ENCODE results near the gene SPATA13.

DNA sequence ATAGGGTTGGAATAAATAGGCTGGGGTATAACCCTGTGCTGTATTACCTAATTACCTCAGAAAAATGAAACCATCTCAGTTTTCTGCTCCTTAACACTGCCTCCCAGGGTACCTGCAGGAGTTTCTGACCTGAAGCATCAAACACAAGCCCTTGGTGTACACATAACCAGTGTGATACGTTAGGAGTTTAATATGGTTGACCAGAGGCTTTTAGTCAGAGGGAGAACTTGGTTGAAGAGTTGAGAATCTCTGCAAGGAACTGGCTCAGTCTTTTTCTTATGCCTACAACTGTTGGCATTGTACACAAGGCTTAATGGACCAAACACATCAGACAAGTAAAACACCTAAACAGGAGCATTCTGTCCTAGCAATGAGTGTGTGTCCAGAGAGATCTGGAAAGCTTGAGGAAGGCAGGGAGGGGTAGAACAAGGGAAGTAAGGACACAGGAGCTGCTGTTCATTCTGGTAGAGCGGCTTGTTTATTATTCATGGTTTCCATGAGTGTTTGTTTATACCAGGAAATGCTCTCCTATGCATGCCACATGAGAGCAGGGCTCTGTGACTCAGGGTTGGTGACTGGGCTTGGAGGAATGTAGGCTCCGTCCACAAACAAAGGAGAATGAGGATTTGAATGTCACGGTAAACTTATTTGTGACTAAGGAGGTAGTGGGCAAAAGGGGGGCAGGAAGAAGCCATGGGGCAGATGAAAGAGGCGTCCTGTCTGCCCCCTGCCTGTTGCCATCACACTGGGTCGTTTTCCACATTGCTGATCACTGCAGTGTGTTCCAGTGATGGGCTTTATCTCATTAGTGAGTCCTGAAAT lies 11.9 kb upstream of the SPATA13 start:
- TF ChIP-seq, protein P1, sequence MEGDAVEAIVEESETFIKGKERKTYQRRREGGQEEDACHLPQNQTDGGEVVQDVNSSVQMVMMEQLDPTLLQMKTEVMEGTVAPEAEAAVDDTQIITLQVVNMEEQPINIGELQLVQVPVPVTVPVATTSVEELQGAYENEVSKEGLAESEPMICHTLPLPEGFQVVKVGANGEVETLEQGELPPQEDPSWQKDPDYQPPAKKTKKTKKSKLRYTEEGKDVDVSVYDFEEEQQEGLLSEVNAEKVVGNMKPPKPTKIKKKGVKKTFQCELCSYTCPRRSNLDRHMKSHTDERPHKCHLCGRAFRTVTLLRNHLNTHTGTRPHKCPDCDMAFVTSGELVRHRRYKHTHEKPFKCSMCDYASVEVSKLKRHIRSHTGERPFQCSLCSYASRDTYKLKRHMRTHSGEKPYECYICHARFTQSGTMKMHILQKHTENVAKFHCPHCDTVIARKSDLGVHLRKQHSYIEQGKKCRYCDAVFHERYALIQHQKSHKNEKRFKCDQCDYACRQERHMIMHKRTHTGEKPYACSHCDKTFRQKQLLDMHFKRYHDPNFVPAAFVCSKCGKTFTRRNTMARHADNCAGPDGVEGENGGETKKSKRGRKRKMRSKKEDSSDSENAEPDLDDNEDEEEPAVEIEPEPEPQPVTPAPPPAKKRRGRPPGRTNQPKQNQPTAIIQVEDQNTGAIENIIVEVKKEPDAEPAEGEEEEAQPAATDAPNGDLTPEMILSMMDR (IDR thresholded peaks at IDR 0.05) = no peak
- no peak for TF ChIP-seq POLR2A (IDR thresholded peaks at IDR 0.05)
